ENCODE data around the gene PJA1. TPM values are rescaled to one million over a fixed set of nuclear protein-coding genes. Genes with fewer than 3 reads are reported as not detected.

Gene PJA1
- total RNA-seq, 1 experiment from 2014 or later: 32.7 TPM

GRCh38 chrX:69126642-69127041, 38.6 kb downstream of the PJA1 start:
- no peak for DNase-seq (ENCODE audit: low read depth)
- in situ Hi-C loops (cut with HindIII; ENCODE audit: low pct_unique_long_range_greater_than_20kb, low sequenced_read_pairs): no loop called here

- no peak for DNase-seq (ENCODE audit: low read depth)
- in situ Hi-C loops (cut with HindIII; ENCODE audit: low pct_unique_long_range_greater_than_20kb, low sequenced_read_pairs): no loop called here
Observed at GRCh38 chrX:69125094-69125493, 40.2 kb downstream of the PJA1 start.

- no peak for DNase-seq (ENCODE audit: low read depth)
- in situ Hi-C loops (cut with HindIII; ENCODE audit: low pct_unique_long_range_greater_than_20kb, low sequenced_read_pairs): no loop called here
Observed at GRCh38 chrX:69124108-69124507, 41.1 kb downstream of the PJA1 start.

- no peak for DNase-seq (ENCODE audit: low read depth)
- in situ Hi-C loops (cut with HindIII; ENCODE audit: low pct_unique_long_range_greater_than_20kb, low sequenced_read_pairs): no loop called here
Observed at GRCh38 chrX:69123481-69123880, 41.8 kb downstream of the PJA1 start.

GRCh38 chrX:69121321-69122000, 43.8 kb downstream of the PJA1 start:
- in situ Hi-C loops (cut with HindIII; ENCODE audit: low pct_unique_long_range_greater_than_20kb, low sequenced_read_pairs): no loop called here
- no peak for DNase-seq (ENCODE audit: low read depth)

- no peak for DNase-seq (ENCODE audit: low read depth)
- in situ Hi-C loops (cut with HindIII; ENCODE audit: low pct_unique_long_range_greater_than_20kb, low sequenced_read_pairs): no loop called here
Observed at GRCh38 chrX:69120476-69120875, 44.8 kb downstream of the PJA1 start.

- DNase-seq (ENCODE audit: low read depth): no peak
- in situ Hi-C loops (cut with HindIII; ENCODE audit: low pct_unique_long_range_greater_than_20kb, low sequenced_read_pairs): no loop called here
Observed at GRCh38 chrX:69119122-69119521, 46.1 kb downstream of the PJA1 start.

- no peak for DNase-seq (ENCODE audit: low read depth)
- in situ Hi-C loops (cut with HindIII; ENCODE audit: low pct_unique_long_range_greater_than_20kb, low sequenced_read_pairs): no loop called here
Observed at GRCh38 chrX:69117876-69118526, 47.3 kb downstream of the PJA1 start.

GRCh38 chrX:69116077-69116476, 49.2 kb downstream of the PJA1 start:
- no peak for DNase-seq (ENCODE audit: low read depth)
- in situ Hi-C loops (cut with HindIII; ENCODE audit: low pct_unique_long_range_greater_than_20kb, low sequenced_read_pairs): no loop called here

- in situ Hi-C loops (cut with HindIII; ENCODE audit: low pct_unique_long_range_greater_than_20kb, low sequenced_read_pairs): no loop called here
- DNase-seq (ENCODE audit: low read depth): no peak
Observed at GRCh38 chrX:69113723-69114122, 51.5 kb downstream of the PJA1 start.

Data from Caki2 (cell line).